ENCODE measurements around the gene ZRANB3.
"Not testable (repeated sequence)": the region's sequence is repeated elsewhere in the genome, so short reads cannot be mapped to it uniquely, and the experiment has no call there.

Gene ZRANB3

DNA sequence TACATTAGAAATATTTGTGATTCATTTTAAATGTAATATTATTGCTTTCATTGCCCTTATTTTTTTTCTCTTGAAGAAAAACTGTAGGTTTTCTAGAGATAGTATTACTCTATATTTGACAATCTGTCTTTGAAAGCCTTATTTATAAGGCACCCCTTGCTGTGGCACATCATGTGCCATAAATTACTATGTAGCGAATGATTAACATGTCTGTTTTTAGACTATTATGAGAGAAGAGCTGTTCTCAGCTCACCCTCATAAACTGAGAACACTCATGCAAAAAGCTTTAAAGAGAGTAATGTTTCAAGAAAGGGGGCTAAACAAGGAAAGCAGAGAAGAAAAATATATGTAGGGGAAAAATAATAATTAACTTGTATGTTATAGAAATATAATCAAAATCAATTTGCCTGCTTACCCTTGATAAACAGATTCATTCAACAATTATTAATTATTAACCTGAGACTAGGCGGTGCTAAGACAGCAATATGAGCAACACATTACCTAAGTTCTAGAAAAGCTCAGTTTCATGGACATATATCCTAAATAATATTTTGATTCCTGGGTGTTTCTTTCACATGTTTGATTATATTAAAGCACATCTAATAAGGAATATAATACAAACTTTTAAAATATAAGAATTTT, 409.9 kb downstream of the ZRANB3 start:
- DNase-seq, result peak in 1 of 2 experiments; percentile 10

DNA sequence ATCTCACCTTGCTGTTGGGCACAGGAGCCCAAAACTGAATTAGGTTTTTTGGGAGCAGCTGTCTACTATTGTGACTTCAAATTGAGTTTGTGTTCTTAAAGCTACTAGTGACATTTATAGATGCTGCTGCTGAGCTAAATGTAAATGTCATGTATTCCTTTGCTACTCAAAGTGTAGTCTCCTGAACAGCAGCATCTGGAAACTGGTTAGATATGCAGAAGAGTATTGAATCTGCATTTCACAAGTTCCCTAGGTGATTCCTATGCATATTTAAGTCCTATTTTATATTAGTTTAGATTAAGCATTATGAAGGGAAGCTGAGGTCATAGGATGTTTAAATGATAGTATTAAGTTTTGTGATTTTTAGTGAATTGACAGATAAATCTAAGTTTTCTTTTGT, 411.4 kb downstream of the ZRANB3 start:
- DNase-seq, result no peak

DNA sequence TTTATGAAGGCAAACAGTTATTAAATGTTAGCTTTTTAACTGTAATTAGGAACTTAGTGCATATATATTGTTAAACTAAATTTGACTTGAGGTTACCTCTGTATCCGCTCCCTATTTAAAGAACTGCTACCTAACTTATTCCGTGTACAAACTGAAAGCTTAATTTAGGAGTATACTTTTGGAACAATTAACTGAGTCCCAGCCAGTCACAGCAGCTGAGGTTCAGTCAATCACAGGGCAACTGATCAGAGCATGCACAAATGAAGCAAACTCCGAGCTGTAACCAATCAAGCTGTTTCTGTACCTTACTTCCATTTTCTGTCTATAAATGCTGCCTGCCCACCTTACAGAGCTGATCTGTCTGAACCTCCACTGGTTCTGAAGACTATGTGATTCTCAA, 417.7 kb downstream of the ZRANB3 start:
- no peak for DNase-seq

DNA sequence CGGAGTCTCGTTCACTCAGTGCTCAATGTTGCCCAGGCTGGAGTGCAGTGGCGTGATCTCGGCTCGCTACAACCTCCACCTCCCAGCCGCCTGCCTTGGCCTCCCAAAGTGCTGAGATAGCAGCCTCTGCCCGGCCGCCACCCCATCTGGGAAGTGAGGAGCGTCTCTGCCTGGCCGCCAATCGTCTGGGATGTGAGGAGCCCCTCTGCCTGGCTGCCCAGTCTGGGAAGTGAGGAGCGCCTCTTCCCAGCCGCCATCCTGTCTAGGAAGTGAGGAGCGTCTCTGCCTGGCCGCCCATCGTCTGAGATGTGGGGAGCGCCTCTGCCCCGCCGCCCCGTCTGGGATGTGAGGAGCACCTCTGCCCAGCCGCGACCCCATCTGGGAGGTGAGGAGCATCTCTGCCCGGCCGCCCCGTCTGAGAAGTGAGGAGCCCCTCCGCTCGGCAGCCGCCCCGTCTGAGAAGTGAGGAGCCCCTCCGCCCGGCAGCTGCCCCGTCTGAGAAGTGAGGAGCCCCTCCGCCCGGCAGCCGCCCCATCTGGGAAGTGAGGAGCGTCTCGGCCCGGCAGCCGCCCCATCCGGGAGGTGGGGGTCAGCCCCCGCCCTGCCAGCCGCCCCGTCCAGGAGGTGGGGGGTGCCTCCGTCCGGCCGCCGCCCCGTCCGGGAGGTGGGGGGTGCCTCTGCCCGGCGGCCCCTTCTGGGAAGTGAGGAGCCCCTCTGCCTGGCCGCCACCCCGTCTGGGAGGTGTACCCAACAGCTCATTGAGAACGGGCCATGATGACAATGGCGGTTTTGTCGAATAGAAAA, 425.3 kb downstream of the ZRANB3 start:
- DNase-seq, result not testable (repeated sequence)

DNA sequence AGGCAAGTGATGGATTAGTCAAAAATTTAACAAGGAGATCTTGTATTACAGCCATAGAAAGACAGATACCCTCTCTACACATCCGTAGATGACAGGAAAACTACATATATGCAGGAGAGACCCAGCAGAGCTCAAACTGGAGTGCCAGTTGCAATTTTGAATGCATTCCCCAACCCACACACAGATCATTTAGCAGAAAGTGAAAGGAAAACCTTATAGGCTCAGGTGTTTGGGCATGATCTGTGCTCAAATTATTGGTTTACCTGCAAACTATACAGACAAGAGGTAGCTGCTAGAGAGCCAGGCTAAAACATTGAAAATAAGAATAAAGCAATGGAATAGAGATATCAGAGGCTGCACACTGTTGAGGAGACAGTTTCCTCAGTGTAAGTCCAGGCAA, 427.2 kb downstream of the ZRANB3 start:
- no peak for DNase-seq

DNA sequence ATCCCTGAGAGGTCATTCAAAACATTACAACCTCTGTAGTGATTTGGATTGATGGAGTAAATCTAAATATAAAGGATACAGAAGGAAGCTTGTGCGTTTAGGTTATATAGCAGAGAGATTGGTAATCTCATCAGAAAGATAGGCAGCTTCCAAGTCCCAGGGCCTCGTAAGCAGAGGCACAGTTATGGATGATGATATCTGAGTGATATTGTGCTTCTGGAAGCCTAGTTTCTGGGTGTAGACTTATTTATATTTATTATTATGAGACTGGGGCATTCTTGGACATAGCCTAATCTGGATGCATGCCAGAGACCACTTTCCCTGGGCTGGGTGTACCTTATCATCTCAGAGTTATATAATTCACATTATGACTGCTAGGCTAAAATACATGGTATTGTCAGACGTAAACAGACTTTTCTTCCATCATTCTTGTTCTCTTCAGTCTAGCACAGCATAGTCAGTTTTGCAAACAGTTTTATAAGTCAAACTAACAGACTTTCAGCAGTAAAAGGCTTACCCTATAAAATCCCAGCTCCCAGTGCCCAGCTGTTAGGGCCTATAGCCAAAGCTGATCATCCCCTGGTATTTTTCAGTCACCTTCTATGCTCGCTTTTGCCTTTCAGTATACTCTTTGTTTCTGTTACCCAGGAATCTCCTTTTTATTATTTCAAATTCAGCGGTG, 431.1 kb downstream of the ZRANB3 start:
- no peak for DNase-seq

DNA sequence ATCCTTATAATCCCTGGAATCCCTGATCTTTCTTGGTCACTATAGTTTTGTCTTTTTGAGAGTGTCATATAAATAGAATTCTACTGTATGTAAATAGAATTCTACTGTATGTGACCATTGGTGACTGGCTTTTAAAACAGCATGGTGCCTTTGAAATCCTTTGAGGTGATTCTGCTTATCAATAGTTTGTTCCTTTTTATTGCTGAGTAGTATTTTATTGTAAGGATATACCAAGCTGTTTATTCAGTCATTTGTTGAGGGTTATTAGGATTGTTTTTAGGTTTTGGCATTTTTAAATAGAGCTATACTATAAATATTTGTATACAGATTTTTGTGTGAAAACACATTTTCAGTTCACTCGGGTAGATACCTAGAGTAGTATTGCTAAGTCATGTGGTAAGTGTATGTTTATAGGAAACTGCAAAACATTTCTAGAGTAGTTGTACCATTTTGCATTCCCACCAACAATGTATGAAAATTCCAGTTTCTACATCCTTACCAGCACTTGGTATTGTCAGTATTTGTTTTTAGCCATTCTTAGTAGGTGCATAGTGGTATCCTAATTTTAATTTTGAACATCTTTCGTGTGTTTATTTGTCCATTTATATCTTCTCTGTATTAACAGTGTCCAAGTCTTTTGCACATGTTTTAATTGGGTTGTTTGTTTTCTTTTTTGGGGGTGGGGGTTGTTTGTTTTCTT, 433.3 kb downstream of the ZRANB3 start:
- no peak for DNase-seq

DNA sequence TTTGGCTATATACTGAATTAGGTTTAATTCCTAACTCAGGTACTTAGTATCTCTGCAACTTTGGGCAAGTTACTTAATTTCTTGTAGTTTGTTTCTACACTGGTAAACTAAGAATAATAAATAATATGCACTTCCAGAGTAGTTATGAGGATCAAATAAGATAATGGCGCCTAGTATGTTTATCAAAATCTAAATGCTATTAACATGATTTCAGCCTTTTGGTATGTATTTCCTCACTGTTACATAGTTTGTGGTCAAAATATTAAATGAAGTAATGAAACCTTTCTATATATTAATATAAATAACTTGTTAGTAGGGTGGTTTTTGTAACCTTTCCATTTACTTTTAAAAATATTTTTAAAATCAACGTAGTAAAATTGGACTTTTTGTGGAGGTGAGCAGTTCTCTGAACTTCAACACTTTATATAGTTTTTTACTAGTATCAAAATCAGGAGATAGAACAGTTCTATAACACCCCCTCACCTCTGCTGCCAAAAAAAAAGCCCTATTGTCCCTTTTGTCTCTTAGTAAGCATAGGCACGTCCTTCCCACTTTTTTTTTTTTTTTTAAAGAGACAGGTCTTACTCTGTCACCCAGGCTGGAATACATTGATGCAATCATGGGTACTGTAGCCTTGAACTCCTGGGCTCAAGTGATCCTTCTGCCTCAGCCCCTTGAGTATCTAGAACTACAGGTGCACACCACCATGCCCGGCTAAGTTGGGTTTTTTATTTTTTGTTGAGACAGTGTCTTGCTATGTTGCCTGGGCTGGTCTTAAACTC, 434.2 kb downstream of the ZRANB3 start:
- no peak for DNase-seq

DNA sequence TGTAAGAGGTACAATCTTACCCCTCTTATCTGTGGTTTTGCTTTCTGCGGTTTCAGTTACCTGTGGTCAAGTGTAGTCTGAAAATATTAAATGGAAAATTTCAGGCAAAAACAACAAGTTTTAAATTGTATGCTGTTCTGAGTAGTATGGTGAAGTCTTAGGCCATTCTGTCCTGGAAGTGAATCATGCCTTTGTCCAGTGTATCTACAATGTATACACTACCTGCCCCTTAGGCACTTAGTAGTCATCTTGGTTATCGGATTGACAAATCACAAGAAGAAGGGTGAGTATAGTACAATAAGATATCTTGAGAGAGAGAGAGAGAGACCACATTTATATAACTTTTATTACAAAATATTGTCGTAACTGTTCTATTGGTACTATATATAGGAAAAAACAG, 435.4 kb downstream of the ZRANB3 start:
- DNase-seq, result no peak

DNA sequence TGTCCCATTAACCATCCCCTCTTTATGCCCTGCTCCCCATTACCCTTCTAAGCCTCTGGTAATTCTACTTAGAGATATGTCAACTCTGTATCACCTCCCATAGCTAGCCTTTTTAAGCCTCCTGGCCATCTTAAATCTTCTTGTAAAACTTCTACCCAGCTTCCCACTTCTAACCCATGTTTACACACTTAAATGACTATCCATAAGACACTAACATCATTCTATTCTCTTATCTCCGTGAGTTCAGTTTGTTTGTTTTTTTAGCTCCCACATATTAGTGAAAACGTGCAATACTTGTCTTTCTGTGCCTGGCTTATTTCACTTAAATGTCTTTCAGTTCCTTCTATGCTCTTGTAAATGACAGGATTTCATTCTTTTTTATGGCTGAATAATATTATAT, 436.5 kb downstream of the ZRANB3 start:
- DNase-seq, result no peak

DNA sequence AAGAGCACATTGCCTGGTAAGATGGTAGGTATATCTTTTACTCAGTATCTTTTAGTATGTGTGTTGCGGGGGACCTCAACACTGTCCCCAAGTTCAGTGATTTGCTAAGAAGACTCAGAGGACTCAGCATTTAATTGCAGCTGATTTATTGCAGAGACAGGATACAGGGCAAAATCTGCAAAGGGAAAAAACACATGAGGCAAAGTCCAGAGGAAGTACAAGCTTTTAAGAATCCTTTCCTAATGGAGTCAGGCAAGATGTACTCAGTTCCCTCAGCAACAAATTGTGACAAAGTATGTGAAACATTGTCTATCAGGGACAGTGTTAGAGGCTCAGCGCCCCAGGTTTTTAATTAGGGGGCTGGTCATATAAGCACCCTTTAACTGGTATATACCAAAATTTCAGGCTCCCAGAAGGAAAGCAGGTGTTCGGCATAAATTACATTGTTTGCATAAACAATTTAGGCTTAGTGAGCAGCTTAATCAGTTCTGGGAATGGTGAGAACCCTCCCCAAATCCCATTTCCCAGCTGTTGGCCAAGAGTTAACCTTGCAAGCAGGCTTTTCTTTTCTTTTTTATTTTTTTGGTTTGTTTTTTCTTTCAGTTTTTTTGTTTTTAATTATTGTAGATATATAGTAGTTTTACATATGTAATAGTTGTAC, 437.2 kb downstream of the ZRANB3 start:
- peak; percentile 24 to 85 for DNase-seq

DNA sequence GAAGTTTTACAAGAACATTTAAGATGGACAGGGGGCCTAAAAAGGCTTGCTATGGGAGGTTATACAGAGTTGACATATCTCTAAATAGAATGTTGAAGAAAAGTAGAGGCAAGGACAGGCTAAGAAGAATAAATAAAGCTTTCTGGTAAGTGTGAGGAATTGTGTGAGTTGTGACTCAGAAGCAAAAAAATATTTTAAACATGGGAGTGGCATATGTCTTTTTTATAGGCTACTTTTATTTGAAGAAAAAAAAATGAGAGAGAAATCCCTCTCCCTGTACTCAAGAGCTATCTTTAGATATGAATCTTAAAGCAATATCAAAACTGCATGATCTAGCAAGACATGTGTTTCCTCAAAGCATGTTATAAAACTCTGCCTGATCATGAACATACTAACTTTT, 437.8 kb downstream of the ZRANB3 start:
- DNase-seq, result no peak

DNA sequence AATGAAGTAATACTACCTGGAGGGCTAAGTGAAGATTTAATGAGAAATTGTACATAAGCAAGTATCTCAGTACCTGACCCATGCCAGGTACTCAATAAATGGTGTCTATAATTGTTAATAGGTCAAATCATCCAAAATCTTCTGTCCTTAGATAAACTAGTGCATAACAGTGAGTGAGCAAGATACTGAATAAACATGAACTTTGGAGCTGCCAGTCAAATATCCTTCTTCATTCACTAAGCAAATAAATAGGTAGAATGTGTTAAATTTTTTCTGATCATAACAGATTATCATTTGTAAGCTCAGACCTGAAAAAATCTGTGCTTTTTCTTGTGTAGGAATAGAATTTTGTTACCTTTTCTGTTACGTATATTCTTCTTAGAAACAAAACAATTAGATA, 439.3 kb downstream of the ZRANB3 start:
- no peak for DNase-seq

DNA sequence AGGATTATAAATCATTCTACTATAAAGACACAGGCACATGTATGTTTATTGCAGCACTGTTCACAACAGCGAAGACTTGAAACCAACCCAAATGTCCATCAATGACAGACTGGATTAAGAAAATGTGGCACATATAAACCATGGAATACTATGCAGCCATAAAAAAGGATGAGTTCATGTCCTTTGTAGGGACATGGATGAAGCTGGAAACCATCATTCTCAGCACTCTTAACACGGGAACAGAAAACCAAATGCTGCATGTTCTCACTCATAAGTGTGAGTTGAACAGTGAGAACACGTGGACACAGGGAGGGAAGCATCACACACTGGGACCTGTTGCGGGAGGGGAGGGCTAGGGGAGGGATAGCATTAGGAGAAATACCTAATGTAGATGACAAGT, 441.4 kb downstream of the ZRANB3 start:
- not testable (repeated sequence) for DNase-seq

All from NCI-H2081 (cell line).